Thoracic aorta endothelial cell (primary cell): ENCODE data around the gene CDY2A. TPM values are rescaled to one million over a fixed set of nuclear protein-coding genes. Genes with fewer than 3 reads are reported as not detected.

Source experiments
- total RNA-seq: library from RNA; depleted of rRNA; stranded (reverse); fragments of >200 nt; gene quantifications from 2 replicates; pipeline ENCODE4 v1.2.3, GENCODE V29; 2012

The CDY2A gene
- total RNA-seq: not detected in 2 replicates

DNA sequence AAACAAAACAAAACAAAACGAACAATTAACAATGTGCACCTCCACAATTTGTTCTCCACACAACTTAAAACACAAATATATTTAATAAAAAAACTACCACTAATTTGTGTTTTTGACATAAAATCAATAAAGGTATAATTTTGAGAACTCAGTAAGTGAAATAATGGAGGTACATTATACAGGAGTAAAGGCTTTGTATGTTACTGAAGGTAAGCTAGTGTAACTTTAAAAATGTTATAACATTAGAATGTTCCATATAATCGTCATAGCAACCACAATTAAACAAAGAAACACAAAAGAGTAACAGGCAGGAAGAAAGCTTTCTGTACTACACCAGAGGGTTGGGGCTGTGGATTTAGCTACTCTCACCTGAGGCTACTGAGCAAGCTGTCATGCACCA lies at the start of gene CDY2A:
Gene CDY2A, plus strand, starts transcription at position 301 of the 400 bp plus-strand sequence. CDS start 328 bp downstream, outside the sequence.

Other genes starting within 250 kb of the CDY2A start
- gene CDY2B, start 145.6 kb upstream of the CDY2A start, total RNA-seq: not detected in 2 replicates